Skeletal muscle tissue (tissue), 4 donors: ENCODE data around the gene EDDM13. TPM values are rescaled to one million over a fixed set of nuclear protein-coding genes. Genes with fewer than 3 reads are reported as not detected.
"Not testable (repeated sequence)": the region's sequence is repeated elsewhere in the genome, so short reads cannot be mapped to it uniquely, and the experiment has no call there.

Source experiments
- H3K27ac ChIP-seq: one replicate; pipeline ENCODE4 v1.7.0; 2013; ENCODE audit warnings: mild to moderate bottlenecking, low read depth, low read length, inconsistent platforms
- H3K27me3 ChIP-seq, 3 donors: one replicate each; pipeline ENCODE4 v1.7.0; 2013; ENCODE audit warnings: low read length in 3 of 3; ENCODE audit not compliant: control insufficient read depth in 3 of 3, insufficient read depth in 3 of 3
- H3K36me3 ChIP-seq, 3 donors: one replicate each; pipeline ENCODE4 v1.7.0; 2013; ENCODE audit warnings: low read length in 3 of 3; ENCODE audit not compliant: control insufficient read depth in 3 of 3, insufficient read depth in 3 of 3
- H3K4me1 ChIP-seq, 3 donors: one replicate each; pipeline ENCODE4 v1.7.0; 2013; ENCODE audit warnings: low read length in 3 of 3, mild to moderate bottlenecking in 3 of 3; ENCODE audit not compliant: control insufficient read depth in 3 of 3, insufficient read depth in 3 of 3
- H3K4me3 ChIP-seq, 3 donors: one replicate each; pipeline ENCODE4 v1.7.0; 2013; ENCODE audit warnings: low read length in 3 of 3
- H3K9ac ChIP-seq, 3 donors: one replicate each; pipeline ENCODE4 v1.7.0; 2013; ENCODE audit warnings: low read length in 3 of 3, mild to moderate bottlenecking in 3 of 3, moderate library complexity in 2 of 3, low read depth in 1 of 3
- H3K9me3 ChIP-seq, 3 donors: one replicate each; pipeline ENCODE4 v1.7.0; 2013; ENCODE audit warnings: low read length in 3 of 3; ENCODE audit not compliant: control insufficient read depth in 3 of 3
- total RNA-seq: library from RNA; depleted of rRNA; stranded (reverse); fragments of >200 nt; gene quantifications from one replicate; pipeline ENCODE4 v1.2.3, GENCODE V29; 2014
- donor health status: Osteomylitis.

The EDDM13 gene
- total RNA-seq, 1 donor from 2014 or later, result not detected

DNA sequence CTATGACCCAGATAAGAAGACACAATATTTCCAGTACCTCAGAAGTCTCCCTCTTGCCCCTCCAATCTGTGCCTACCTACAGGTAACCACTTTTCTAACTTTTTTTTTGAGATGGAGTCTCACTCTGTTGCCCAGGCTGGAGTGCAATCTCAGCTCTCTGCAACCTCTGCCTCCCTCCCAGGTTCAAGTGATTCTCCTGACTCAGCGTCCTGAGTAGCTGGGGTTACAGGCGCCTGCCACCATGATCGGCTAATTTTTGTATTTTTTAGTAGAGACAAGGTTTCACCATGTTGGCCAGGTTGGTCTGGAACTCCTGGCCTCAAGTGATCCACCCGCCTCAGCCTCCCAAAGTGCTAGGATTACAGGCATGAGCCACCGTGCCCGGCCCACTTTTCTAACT lies 10.6 kb upstream of the EDDM13 start:
- not testable (repeated sequence) for H3K9me3 ChIP-seq, H3K4me3 ChIP-seq, H3K4me1 ChIP-seq, H3K27me3 ChIP-seq, H3K9ac ChIP-seq, H3K27ac ChIP-seq, H3K36me3 ChIP-seq

DNA sequence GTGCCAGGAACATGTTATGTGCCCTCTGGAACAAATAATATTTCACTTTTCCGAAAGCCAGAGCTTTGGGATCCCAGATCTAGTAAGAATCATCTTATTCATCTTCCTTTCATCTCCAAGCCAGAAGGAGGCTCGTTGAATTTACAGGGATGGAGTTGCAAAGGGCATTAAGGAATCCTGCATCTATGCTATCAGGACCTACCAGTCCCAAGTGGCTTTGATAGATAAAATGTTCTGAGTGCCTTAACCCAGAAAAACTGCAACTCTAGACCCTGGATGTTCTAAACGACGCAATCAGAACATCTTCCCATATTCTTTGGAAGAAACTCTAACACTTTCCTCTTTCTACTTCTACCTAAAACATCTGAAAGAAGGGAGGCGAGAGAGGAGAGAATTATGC lies 9.2 kb upstream of the EDDM13 start:
- H3K27me3 ChIP-seq, result no peaks in the 10 kb centered on the region

DNA sequence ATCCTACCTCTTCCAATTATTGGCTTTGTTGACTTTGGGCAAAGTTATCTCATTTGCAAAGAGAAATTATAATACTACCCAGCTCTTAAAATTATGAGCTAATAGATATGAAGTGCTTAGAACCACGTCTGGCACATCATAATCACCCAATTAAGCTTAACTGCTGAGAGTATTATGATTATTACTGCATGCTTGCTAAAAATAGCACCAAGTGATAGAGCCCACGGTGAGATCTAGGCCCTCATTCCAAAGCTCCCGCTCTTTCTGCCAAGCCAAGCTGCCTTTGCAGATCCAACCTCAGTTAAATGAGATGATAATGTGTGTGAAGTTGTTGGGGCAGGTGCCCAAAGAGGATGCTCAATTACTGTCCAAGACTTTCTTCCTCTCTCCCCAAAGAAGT lies 6.5 kb upstream of the EDDM13 start:
- Histone ChIP-seq H3K27ac (no peak overlapping the region), H3K27me3 (no peaks in the 10 kb centered on the region), H3K36me3 (no peaks in the 10 kb centered on the region), H3K9me3 (no peaks in the 10 kb centered on the region), H3K4me1 (no peaks in the 10 kb centered on the region), H3K9ac (no peak overlapping the region), H3K4me3 (no peak overlapping the region)

More for the DNA sequence above, 9.2 kb upstream of the EDDM13 start:
- no peaks in the 10 kb centered on the region for H3K4me1 ChIP-seq
- H3K9me3 ChIP-seq, result no peaks in the 10 kb centered on the region
- no peak overlapping the region for H3K4me3 ChIP-seq
- H3K27ac ChIP-seq, result no peak overlapping the region
- no peaks in the 10 kb centered on the region for H3K36me3 ChIP-seq
- no peak overlapping the region for H3K9ac ChIP-seq

DNA sequence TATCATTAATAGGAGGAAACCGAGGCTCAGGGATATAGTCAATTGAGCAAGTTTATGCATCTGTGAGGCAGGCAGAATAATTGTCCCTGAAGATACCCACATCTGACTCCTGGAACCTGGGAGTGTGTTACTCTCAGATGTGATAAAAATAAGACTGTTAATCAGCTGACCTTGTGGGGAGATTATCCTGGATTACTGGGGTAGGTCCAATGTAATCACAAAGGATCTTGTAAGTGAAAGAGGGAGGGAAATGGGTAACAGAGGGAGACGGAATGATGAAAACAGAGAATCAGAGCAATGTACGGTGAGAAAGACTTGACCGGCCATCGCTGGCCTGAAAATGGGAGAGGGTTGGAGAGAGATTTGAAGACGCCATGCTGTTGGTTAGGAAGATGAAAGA lies 3.2 kb upstream of the EDDM13 start:
- Histone ChIP-seq H3K4me3 (no peak overlapping the region), H3K9me3 (no peaks in the 10 kb centered on the region), H3K9ac (no peak overlapping the region), H3K36me3 (no peaks in the 10 kb centered on the region), H3K4me1 (no peaks in the 10 kb centered on the region), H3K27me3 (no peaks in the 10 kb centered on the region), H3K27ac (no peak overlapping the region)

DNA sequence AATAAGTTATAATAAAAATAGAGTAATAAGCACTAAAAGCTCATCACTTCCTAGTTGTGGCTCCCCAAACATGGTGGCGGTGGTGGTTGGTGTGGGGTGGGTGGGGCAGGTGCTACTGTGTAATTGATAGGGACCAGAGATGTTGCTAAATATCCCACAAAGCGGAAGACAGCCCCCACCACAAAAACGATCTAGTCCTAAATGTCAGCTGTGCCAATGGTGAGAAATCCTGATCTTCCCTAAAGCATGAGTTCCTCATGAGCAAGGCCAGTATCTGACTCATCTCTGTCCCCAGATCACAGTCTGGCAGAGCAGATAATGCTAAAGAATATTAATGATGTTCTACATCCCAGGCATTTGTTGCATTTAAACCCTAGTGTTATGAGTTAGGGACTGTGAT lies 1.9 kb upstream of the EDDM13 start:
- H3K9me3 ChIP-seq, result no peaks in the 10 kb centered on the region
- H3K27me3 ChIP-seq, result no peaks in the 10 kb centered on the region
- H3K27ac ChIP-seq, result no peak overlapping the region
- no peaks in the 10 kb centered on the region for H3K36me3 ChIP-seq
- no peaks in the 10 kb centered on the region for H3K4me1 ChIP-seq
- H3K9ac ChIP-seq, result no peak overlapping the region
- no peak overlapping the region for H3K4me3 ChIP-seq

DNA sequence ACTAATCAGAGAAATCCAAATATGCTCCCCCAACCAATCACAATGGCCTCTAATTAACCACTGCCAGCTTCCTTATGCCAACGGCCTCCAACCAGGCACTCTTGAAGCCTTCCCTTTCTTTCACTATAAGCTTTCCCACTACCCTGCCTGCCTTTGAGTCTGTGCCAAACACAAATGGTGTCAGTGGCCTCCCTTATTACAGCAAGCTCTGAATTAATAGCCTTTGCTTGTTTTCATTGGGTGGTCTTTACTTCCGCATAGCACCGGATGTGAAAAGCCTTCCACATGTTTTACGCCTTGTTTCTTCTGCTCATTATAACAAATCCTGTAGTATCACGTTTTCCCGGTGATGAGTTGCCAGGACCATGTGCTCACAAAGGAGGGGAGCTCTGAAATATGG lies 1.4 kb upstream of the EDDM13 start:
- no peak overlapping the region for H3K9ac ChIP-seq

DNA sequence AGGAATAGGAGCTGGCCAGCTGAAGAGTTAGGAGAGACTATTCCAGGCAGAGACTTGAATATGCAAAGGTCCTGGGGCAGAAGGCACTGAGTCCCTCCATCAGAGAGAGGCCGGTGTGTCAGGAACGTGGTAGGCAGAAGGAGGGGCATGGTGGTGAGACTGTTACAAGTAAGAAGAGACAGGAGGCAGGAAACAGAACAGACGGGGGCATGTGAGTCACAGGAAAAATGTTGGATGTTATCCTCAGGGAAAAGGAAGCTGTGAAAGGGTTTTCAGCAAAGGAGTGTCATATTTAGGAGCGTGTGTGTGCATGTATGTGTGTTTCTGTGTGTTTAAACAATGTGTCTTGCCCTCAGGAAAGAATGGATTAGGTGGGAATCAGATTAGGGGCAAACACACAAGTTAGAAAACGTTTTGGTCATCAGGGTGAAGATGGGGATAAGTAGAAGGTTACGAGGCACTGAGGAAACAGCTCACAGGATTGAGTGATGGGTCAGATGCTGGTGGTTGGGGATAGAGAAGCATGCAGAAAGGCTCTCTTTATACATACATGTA lies 1.1 kb downstream of the EDDM13 start:
- no peaks in the 10 kb centered on the region for H3K4me1 ChIP-seq
- H3K4me3 ChIP-seq, result no peak overlapping the region
- H3K27me3 ChIP-seq, result no peaks in the 10 kb centered on the region
- H3K9me3 ChIP-seq, result peaks cover 0 to 4% (median 0%) of the 10 kb centered on the region in 3 donors
- H3K9ac ChIP-seq, result no peak overlapping the region
- peaks cover 0 to 6% (median under 1%) of the 10 kb centered on the region in 3 donors for H3K36me3 ChIP-seq
- no peak overlapping the region for H3K27ac ChIP-seq

More for the DNA sequence above, 1.4 kb upstream of the EDDM13 start:
- no peaks in the 10 kb centered on the region for H3K27me3 ChIP-seq
- H3K4me3 ChIP-seq, result no peak overlapping the region
- no peaks in the 10 kb centered on the region for H3K9me3 ChIP-seq
- H3K4me1 ChIP-seq, result no peaks in the 10 kb centered on the region
- H3K36me3 ChIP-seq, result no peaks in the 10 kb centered on the region
- H3K27ac ChIP-seq, result no peak overlapping the region

DNA sequence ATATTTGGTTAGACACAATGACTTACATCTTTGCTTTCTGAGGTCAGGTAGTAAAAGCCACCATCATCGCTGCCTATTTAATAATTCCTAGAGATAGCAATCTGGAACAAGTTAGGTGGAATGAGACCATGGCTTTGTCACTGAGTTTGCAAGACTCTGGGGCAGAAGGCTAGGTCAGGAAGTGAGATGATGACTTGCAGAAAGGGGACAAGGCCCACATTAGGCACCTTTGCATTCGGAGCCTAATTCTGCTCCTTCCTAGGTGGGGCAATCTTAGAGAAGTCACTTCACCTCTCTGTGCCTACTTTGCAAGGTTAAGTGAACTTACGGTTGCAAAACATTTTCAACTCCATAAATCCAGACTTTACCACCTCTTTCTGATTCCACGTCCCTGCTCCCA lies 10.3 kb downstream of the EDDM13 start:
- H3K4me1 ChIP-seq, result no peaks in the 10 kb centered on the region
- no peak overlapping the region for H3K27ac ChIP-seq
- no peaks in the 10 kb centered on the region for H3K9me3 ChIP-seq
- H3K36me3 ChIP-seq, result peaks cover 0 to 7% (median 5%) of the 10 kb centered on the region in 3 donors
- no peaks in the 10 kb centered on the region for H3K27me3 ChIP-seq
- no peak overlapping the region for H3K9ac ChIP-seq
- no peak overlapping the region for H3K4me3 ChIP-seq

DNA sequence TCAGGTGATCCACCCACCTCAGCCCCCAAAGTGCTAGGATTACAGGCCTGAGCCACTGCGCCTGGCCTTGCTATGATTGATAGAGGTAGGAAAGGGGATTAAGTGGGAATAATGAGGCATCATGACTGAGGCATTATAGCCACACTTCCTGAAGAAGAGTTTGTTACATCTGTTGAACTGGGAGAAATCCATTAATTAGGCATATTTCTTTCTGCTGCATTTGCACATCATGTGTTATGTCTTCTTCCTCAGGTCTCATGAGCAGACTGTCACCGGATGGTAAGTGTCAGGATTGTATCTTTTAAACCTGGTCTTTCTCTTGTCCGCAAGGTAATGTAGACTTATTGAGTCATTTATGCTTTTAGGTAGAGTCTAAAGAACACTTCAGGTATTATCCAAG lies 12.2 kb downstream of the EDDM13 start:
- H3K9me3 ChIP-seq, result no peaks in the 10 kb centered on the region
- H3K36me3 ChIP-seq, result peaks cover 0 to 4% (median 3%) of the 10 kb centered on the region in 3 donors
- no peak overlapping the region for H3K27ac ChIP-seq
- no peak overlapping the region for H3K9ac ChIP-seq
- no peaks in the 10 kb centered on the region for H3K27me3 ChIP-seq
- no peaks in the 10 kb centered on the region for H3K4me1 ChIP-seq
- H3K4me3 ChIP-seq, result no peak overlapping the region

DNA sequence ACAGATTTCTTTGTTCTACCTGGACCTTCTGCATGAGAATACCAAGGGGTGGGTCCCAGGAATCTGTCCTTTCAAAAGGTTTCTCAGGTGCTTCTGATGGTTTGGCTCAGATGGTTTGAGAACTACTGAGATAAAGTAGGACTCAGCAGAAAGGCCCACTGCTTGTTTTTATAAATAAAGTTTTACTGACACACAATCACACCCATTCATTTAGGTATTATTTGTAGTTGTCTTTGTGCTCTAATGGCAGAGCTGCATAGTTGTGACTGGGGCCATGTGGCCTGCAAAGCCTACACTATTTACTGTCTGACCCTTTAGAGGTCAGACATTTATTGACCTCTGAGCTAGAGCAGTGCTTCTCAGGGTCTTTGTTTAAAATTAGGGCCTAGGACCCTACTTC lies 17.6 kb downstream of the EDDM13 start:
- Histone ChIP-seq H3K4me1 (no peaks in the 10 kb centered on the region), H3K27me3 (no peaks in the 10 kb centered on the region), H3K9me3 (no peaks in the 10 kb centered on the region), H3K36me3 (peaks cover 3 to 10% (median 8%) of the 10 kb centered on the region in 3 donors), H3K9ac (no peak overlapping the region), H3K27ac (no peak overlapping the region), H3K4me3 (no peak overlapping the region)

DNA sequence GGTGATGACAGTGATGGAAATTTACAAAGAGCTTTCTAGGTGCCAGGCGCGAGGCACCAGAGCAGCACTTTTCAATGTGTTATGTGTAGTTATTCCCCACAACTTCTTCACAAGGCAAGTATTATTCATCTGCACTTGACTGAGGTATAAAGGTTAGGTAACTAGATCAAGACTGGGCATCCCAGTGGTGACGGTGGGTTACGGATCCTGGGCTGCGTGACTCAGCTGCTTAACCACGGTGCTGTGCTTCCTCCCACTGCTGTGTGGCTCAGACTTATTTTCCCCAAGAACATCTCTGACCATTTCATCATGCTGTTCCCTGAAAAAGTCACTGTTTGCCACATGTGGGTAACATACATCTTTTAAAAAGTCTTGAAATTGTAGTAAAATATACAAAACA lies 19.3 kb downstream of the EDDM13 start:
- Histone ChIP-seq H3K9me3 (no peaks in the 10 kb centered on the region), H3K27me3 (no peaks in the 10 kb centered on the region), H3K9ac (no peak overlapping the region), H3K4me3 (no peak overlapping the region), H3K4me1 (no peaks in the 10 kb centered on the region), H3K36me3 (peaks cover 8 to 11% (median 10%) of the 10 kb centered on the region in 3 donors), H3K27ac (no peak overlapping the region)
